K562 (cell line): Measurements from ENCODE around the gene HPD. TPM values are rescaled to one million over a fixed set of nuclear protein-coding genes. Genes with fewer than 3 reads are reported as not detected.

Experiments used
- ATF2 ChIP-seq: sonication (generic); formaldehyde crosslinking; IDR thresholded peaks from 2 replicates; pipeline ENCODE4 v1.8.1; 2022; ENCODE audit warnings: missing genetic modification reagents
- BDP1 ChIP-seq: IDR thresholded peaks from 3 replicates; pipeline ENCODE4 v1.6.1; 2011; ENCODE audit not compliant: insufficient read length, insufficient read depth
- CREB3 ChIP-seq: fragments of 450-650 bp; conservative IDR thresholded peaks from 2 replicates; pipeline ENCODE4 v1.6.1; 2016; ENCODE audit warnings: missing genetic modification characterization, low read depth, mild to moderate bottlenecking, missing compliant biosample characterization, moderate library complexity
- DDX20 ChIP-seq: fragments of 450-650 bp; IDR thresholded peaks from 2 replicates; pipeline ENCODE4 v1.6.1; 2016; ENCODE audit warnings: missing genetic modification characterization, low read depth, mild to moderate bottlenecking, missing compliant biosample characterization, moderate library complexity
- ELF2 ChIP-seq: fragments of 250-450 bp; sonication (Bioruptor Pico); IDR thresholded peaks from 2 replicates; pipeline ENCODE4 v1.5.0; 2021; ENCODE audit warnings: mild to moderate bottlenecking
- ESRRB ChIP-seq: fragments of 250-450 bp; sonication (Bioruptor Pico); IDR thresholded peaks from 2 replicates; pipeline ENCODE4 v1.5.0; 2020; ENCODE audit warnings: mild to moderate bottlenecking, moderate library complexity, borderline replicate concordance
- ETV1 ChIP-seq: fragments of 450-650 bp; conservative IDR thresholded peaks from 2 replicates; pipeline ENCODE4 v1.6.1; 2016; ENCODE audit warnings: missing genetic modification characterization, control low read depth, low read depth, missing compliant biosample characterization
- FOXA1 ChIP-seq: fragments of 450-650 bp; IDR thresholded peaks from 2 replicates; pipeline ENCODE4 v1.6.1; 2016; ENCODE audit warnings: mild to moderate bottlenecking, borderline replicate concordance
- FOXK1 ChIP-seq: sonication (generic); formaldehyde crosslinking; IDR thresholded peaks from 2 replicates; pipeline ENCODE4 v1.8.0; 2022; ENCODE audit warnings: missing genetic modification reagents, mild to moderate bottlenecking, borderline replicate concordance
- FOXP1 ChIP-seq: sonication (generic); formaldehyde crosslinking; IDR thresholded peaks from 2 replicates; pipeline ENCODE4 v1.8.0; 2022; ENCODE audit warnings: mild to moderate bottlenecking, missing genetic modification reagents
- GATAD2A ChIP-seq: fragments of 450-650 bp; IDR thresholded peaks from 2 replicates; pipeline ENCODE4 v1.6.1; 2017
- GTF2B ChIP-seq: IDR thresholded peaks from 2 replicates; pipeline ENCODE4 v1.6.1; 2011; ENCODE audit not compliant: insufficient read length; ENCODE audit errors: extremely low read depth
- HNRNPL ChIP-seq: fragments of 200-400 bp; formaldehyde crosslinking; IDR thresholded peaks from 2 replicates; pipeline ENCODE4 v1.6.1; 2017; ENCODE audit warnings: low read depth, mild to moderate bottlenecking, low read length
- LEF1 ChIP-seq: fragments of 450-650 bp; IDR thresholded peaks from 2 replicates; pipeline ENCODE4 v1.6.1; 2016; ENCODE audit warnings: mild to moderate bottlenecking
- MED1 ChIP-seq: sonication (generic); formaldehyde crosslinking; IDR thresholded peaks from 2 replicates; pipeline ENCODE4 v1.8.1; 2023; ENCODE audit warnings: missing genetic modification reagents, borderline replicate concordance
- MEIS2 ChIP-seq: fragments of 450-650 bp; IDR thresholded peaks from 2 replicates; pipeline ENCODE4 v1.6.1; 2014; ENCODE audit warnings: mild to moderate bottlenecking; ENCODE audit not compliant: partially characterized antibody
- NFXL1 ChIP-seq: fragments of 450-650 bp; formaldehyde crosslinking; IDR thresholded peaks from 2 replicates; pipeline ENCODE4 v1.4.0; 2021; ENCODE audit warnings: mild to moderate bottlenecking
- NR3C1 ChIP-seq: sonication (generic); formaldehyde crosslinking; IDR thresholded peaks from 2 replicates; pipeline ENCODE4 v1.8.1; 2022; ENCODE audit warnings: missing genetic modification reagents
- RUNX1 ChIP-seq: sonication (generic); IDR thresholded peaks from 2 replicates; pipeline ENCODE4 v1.6.1; 2016; ENCODE audit warnings: antibody characterized with exemption, low read depth
- SPI1 ChIP-seq: IDR thresholded peaks from 2 replicates; pipeline ENCODE4 v1.6.1; 2011; ENCODE audit warnings: low read depth, low read length, control low read depth, borderline replicate concordance
- TGIF2 ChIP-seq: sonication (generic); formaldehyde crosslinking; IDR thresholded peaks from 2 replicates; pipeline ENCODE4 v1.8.1; 2022; ENCODE audit warnings: mild to moderate bottlenecking, missing genetic modification reagents, moderate library complexity
- ZFX ChIP-seq: sonication (generic); formaldehyde crosslinking; IDR thresholded peaks from 2 replicates; pipeline ENCODE4 v1.8.0; 2022; ENCODE audit warnings: mild to moderate bottlenecking, missing genetic modification reagents, moderate library complexity
- ZNF354B ChIP-seq: fragments of 250-450 bp; sonication (Bioruptor Pico); IDR thresholded peaks from 2 replicates; pipeline ENCODE4 v1.4.0; 2020
- ZNF431 ChIP-seq: sonication (generic); formaldehyde crosslinking; IDR thresholded peaks from 2 replicates; pipeline ENCODE4 v1.8.0; 2022; ENCODE audit warnings: mild to moderate bottlenecking, missing genetic modification reagents
- ZNF655 ChIP-seq: fragments of 250-450 bp; sonication (Bioruptor Pico); IDR thresholded peaks from 2 replicates; pipeline ENCODE4 v1.5.0; 2021
- ZNF830 ChIP-seq: fragments of 250-450 bp; sonication (Bioruptor Pico); IDR thresholded peaks from 2 replicates; pipeline ENCODE4 v1.5.0; 2021; ENCODE audit warnings: mild to moderate bottlenecking
- polyA plus RNA-seq, 8 experiments: library from polyadenylated mRNA; depleted of rRNA in 4 of 8; stranded (reverse) in 5 of 8; unstranded in 3 of 8; fragments of >200 nt; fragmentation: Nextera tagmentation in 2 of 8; fragmentation: Illumina TruSeq in 1 of 8; extraction: Ambion mirVana in 2 of 8; extraction: Trizol in 1 of 8; gene quantifications; 2 replicates each; pipeline versions ENCODE4 v1.2.1 to v1.2.3, GENCODE V29; 2011 to 2014; ENCODE audit warnings: inconsistent platforms in 1 of 8, missing spikeins in 1 of 8
- total RNA-seq, 7 experiments: library from RNA; depleted of rRNA in 6 of 7; stranded (reverse); fragments of >200 nt in 6 of 7; fragmentation: Illumina TruSeq in 2 of 7; extraction: Trizol in 2 of 7; gene quantifications; 2 replicates each; pipeline versions ENCODE4 v1.2.1 to v1.2.3, GENCODE V29; 2011 to 2021; ENCODE audit warnings: low replicate concordance in 1 of 7

HPD gene
- total and polyA plus RNA-seq, 9 of the 15 experiments (the other 6 are each of a cell fraction or from before 2014, with no cell fraction given): 0.06 to 0.29 (median 0.07) TPM; not detected in 4

GRCh38 chr12:121796855-121797751, 61.6 kb downstream of the HPD start (continued):
- no peak for TF ChIP-seq ATF2 (CRISPR knock-in tag)
- no peak for TF ChIP-seq TGIF2 (CRISPR knock-in tag)
- TF ChIP-seq RUNX1: no peak
- no peak for TF ChIP-seq ZNF431 (CRISPR knock-in tag)
- TF ChIP-seq NR3C1: no peak
- no peak for TF ChIP-seq LEF1
- TF ChIP-seq ZNF830 (CRISPR knock-in tag): no peak
- no peak; the same call in 1 of the 2 replicates for TF ChIP-seq GATAD2A
- no peak for TF ChIP-seq MEIS2
- TF ChIP-seq ETV1 (tag): peak; percentile 82
- no peak for TF ChIP-seq ELF2 (CRISPR knock-in tag)
- TF ChIP-seq ESRRB (CRISPR knock-in tag): no peak
- no peak for TF ChIP-seq FOXA1
- no peak for TF ChIP-seq DDX20
- TF ChIP-seq ZFX (CRISPR knock-in tag): peak; percentile 55
- peak; percentile 85 for TF ChIP-seq HNRNPL
- TF ChIP-seq SPI1: no peak
- no peak for TF ChIP-seq GTF2B
- TF ChIP-seq MED1: no peak
- TF ChIP-seq ZNF354B (CRISPR knock-in tag): no peak
- no peak for TF ChIP-seq ZNF655
- no peak for TF ChIP-seq FOXP1
- TF ChIP-seq CREB3 (tag): no peak
- TF ChIP-seq FOXK1 (CRISPR knock-in tag): no peak
- TF ChIP-seq BDP1: no peak
- TF ChIP-seq NFXL1: no peak
